RWPE1 (cell line): ENCODE data around the gene R3HDM4.

Source experiments
- CTCF ChIA-PET: fragments of 350-600 bp; sonication (Branson Sonifier 250); formaldehyde crosslinking; extraction: SDS; loops from one replicate; lab custom pipeline; 2021; lab: Yijun Ruan, JAX
- POLR2A ChIA-PET: fragments of 400-600 bp; formaldehyde crosslinking; extraction: SDS; loops from one replicate; lab custom pipeline; 2020; ENCODE audit warnings: antibody characterized with exemption; ENCODE audit not compliant: low non-redundant PET; lab: Yijun Ruan, JAX
- DNase-seq: peaks from one replicate; pipeline ENCODE4 v3.0.0; 2012; ENCODE audit warnings: low spot score
- H3K27ac ChIP-seq: fragments of 450-650 bp; 2 replicates; pipeline ENCODE4 v1.5.1; 2017
- TF ChIP-seq, protein P1 (sequence below): fragments of 450-650 bp; conservative IDR thresholded peaks from 2 replicates; pipeline ENCODE4 v1.5.1; 2017; ENCODE audit warnings: low read depth, mild to moderate bottlenecking

Gene R3HDM4

DNA sequence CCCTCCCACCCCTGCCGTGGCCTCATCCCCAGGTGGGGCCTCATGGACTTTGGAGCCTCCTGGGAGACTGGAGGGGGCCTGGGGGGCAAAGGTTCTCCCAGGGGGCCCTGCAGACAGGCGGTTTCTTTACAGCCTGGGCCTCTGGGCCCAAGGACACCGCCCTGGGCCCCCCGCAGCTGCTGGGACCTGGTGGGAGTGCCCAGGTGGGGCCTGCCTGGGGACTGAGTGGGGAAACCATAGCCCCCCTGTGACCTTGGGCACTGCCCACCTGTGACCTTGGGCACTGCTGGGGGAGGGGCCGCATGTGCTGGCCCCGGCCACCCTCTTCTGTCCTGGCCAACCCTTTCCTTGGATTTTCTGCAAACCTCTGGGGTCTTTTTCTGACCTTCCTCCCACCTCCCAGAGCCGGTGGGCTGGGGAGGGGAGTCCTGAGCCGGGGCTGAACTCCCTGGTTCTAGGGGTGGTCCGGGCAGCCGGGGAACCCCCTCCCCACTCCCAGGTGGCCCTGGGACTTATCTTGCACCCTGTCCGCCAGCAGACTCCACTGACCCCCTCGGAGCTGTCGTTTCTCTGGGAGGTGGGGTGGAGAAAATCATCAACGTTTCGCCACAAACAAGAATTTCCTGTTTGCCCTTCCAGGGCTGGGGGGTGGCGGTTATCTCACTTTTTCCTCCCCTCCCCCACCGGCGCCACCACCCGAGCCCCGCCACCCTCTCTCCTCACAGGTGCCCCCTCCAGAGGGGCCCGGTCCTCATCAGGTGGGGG is 39.8 kb upstream of the R3HDM4 start:
- POLR2A ChIA-PET: no interaction called here

GRCh38 chr19:952049-952679 is 39.1 kb upstream of the R3HDM4 start:
- TF ChIP-seq, protein P1, sequence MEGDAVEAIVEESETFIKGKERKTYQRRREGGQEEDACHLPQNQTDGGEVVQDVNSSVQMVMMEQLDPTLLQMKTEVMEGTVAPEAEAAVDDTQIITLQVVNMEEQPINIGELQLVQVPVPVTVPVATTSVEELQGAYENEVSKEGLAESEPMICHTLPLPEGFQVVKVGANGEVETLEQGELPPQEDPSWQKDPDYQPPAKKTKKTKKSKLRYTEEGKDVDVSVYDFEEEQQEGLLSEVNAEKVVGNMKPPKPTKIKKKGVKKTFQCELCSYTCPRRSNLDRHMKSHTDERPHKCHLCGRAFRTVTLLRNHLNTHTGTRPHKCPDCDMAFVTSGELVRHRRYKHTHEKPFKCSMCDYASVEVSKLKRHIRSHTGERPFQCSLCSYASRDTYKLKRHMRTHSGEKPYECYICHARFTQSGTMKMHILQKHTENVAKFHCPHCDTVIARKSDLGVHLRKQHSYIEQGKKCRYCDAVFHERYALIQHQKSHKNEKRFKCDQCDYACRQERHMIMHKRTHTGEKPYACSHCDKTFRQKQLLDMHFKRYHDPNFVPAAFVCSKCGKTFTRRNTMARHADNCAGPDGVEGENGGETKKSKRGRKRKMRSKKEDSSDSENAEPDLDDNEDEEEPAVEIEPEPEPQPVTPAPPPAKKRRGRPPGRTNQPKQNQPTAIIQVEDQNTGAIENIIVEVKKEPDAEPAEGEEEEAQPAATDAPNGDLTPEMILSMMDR: no peak
- POLR2A ChIA-PET: no interaction called here
- no peak overlapping the region for H3K27ac ChIP-seq

More for the DNA sequence above, 39.8 kb upstream of the R3HDM4 start:
- peak; percentile 71 for DNase-seq
- CTCF ChIA-PET: interaction anchor here (0.7 kb wide), 1 partner anchor 21 kb away, joined by 3 read pairs; no protein-coding TSS in a partner anchor
- TF ChIP-seq, protein P1: no peak
- H3K27ac ChIP-seq: no peak overlapping the region

DNA sequence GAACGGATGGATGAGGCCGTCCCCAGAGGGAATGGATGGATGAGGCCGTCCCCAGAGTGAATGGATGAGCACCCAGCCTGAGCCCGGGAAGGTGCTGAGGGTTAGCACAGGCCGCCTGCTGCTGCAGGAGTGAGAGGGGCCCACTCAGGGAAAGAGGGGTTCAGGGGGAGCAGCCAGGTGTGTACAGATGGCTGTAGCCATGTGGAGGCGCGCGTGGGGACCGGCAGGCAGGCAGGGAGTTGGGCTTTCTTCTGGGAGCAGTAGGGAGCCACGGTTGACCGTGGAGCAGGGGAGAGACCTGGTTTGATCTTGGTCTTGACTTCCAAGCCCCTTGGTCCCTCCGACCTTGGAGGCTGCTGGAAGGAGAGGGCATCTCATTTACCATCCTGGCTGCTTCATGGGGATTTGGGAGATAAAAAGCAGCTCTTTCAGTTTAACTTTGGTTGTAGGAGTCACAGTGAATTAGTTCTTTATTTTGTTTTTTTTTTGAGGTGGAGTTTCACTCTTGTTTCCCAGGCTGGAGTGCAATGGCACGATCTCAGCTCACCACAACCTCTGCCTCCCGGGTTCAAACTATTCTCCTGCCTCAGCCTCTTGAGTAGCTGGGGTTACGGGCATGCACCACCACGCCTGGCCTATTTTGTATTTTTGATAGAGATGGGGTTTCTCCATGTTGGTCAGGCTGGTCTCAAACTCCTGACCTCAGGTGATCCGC is 37.5 kb upstream of the R3HDM4 start:
- no peak overlapping the region for H3K27ac ChIP-seq
- POLR2A ChIA-PET: no interaction called here
- DNase-seq: no peak
- CTCF ChIA-PET: no interaction called here
- TF ChIP-seq, protein P1: no peak

More at GRCh38 chr19:952049-952679, 39.1 kb upstream of the R3HDM4 start:
- CTCF ChIA-PET: no interaction called here
- DNase-seq: no peak

DNA sequence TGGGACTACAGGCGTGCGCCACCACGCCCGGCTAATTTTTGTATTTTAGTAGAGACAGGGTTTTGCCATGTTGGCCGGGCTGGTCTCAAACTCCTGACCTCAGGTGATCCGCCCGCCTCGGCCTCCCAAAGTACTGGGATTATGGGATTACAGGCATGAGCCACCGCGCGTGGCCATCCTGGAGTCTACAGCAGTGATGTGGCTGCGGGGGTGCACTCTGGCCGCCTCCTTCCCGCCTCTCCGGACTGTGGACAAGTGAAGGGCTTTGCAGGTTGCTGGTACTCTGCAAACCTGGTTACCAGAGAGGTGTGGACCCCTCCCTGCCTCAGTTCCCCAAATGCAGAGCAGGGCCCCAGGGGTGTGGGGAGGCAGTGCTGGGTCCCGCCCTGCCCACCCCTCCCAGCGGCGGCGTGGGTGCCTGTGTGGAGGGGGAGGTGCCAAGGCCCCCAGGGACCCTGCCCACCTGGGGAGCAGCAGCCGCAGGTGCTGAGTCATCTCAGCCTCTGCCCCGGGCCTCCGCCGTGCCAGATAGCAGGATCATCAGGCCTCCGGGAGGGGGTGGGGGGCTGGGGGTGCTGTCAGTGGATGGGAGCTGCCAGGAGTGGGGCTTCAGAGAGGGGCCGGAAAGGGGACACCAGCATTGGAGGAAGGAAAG is 36.0 kb upstream of the R3HDM4 start:
- H3K27ac ChIP-seq: no peak overlapping the region
- no peak for DNase-seq
- POLR2A ChIA-PET: no interaction called here
- CTCF ChIA-PET: interaction anchor here (0.6 to 0.8 kb wide), 2 partner anchors 13 to 281 kb away, joined by 3 to 6 read pairs; no protein-coding TSS in a partner anchor
- TF ChIP-seq, protein P1: no peak

- POLR2A ChIA-PET: interaction anchor here (0.6 kb wide), 1 partner anchor 50 kb away, joined by 5 read pairs; no protein-coding TSS in a partner anchor
These were observed 34.9 kb upstream of the R3HDM4 start for GRCh38 chr19:947707-948539.

More at GRCh38 chr19:947707-948539, 34.9 kb upstream of the R3HDM4 start:
- no peak for DNase-seq
- CTCF ChIA-PET: interaction anchor here (0.6 to 0.8 kb wide), 2 partner anchors 14 to 280 kb away, joined by 3 to 6 read pairs; no protein-coding TSS in a partner anchor
- H3K27ac ChIP-seq: no peak overlapping the region
- TF ChIP-seq, protein P1: no peak
